D721Med (cell line): ENCODE measurements around the gene C1orf74.

Source experiments
- DNase-seq: peaks from one replicate; pipeline ENCODE4 v3.0.0; 2011; ENCODE audit warnings: low spot score; ENCODE audit not compliant: insufficient read length
- FAIRE-seq: peaks from 2 replicates; lab custom pipeline; 2011; peaks lifted over from hg19 to GRCh38; lab: Jason Lieb, UNC
- TF ChIP-seq, protein P1 (sequence below): IDR thresholded peaks from 2 replicates; pipeline ENCODE4 v1.5.1; 2012; ENCODE audit warnings: mild to moderate bottlenecking, control low read depth; ENCODE audit not compliant: insufficient read depth; ENCODE audit errors: missing control alignments

C1orf74 gene

GRCh38 chr1:209759829-209760359, 24.5 kb downstream of the C1orf74 start:
- DNase-seq (no peak), FAIRE-seq (no peak)
- TF ChIP-seq, protein P1, sequence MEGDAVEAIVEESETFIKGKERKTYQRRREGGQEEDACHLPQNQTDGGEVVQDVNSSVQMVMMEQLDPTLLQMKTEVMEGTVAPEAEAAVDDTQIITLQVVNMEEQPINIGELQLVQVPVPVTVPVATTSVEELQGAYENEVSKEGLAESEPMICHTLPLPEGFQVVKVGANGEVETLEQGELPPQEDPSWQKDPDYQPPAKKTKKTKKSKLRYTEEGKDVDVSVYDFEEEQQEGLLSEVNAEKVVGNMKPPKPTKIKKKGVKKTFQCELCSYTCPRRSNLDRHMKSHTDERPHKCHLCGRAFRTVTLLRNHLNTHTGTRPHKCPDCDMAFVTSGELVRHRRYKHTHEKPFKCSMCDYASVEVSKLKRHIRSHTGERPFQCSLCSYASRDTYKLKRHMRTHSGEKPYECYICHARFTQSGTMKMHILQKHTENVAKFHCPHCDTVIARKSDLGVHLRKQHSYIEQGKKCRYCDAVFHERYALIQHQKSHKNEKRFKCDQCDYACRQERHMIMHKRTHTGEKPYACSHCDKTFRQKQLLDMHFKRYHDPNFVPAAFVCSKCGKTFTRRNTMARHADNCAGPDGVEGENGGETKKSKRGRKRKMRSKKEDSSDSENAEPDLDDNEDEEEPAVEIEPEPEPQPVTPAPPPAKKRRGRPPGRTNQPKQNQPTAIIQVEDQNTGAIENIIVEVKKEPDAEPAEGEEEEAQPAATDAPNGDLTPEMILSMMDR: no peak

DNA sequence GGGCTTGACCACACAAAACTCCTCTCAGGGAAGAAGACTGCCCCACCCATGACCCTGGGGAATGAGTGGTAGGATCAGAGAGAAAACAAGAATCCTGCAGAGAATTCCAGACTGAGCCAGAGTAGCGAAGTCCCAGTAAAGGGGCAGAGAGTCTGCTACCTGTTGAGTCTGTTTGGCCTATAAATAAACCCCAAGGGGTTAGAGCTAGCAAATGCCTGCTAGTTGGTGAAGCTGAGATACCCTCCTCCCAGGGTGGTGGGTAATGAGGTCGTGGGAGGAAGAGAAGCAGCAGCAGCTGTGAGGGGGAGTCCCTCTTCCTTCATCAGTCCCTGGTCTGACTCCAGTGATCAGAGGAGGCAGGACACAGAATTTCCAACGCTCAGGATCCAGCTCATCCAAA, 26.0 kb downstream of the C1orf74 start:
- DNase-seq (no peak), FAIRE-seq (no peak)
- TF ChIP-seq, protein P1: no peak

GRCh38 chr1:209756615-209757445, 27.5 kb downstream of the C1orf74 start:
- DNase-seq: no peak
- TF ChIP-seq, protein P1: no peak
- no peak for FAIRE-seq

GRCh38 chr1:209755926-209756614, 28.3 kb downstream of the C1orf74 start, which contains the start of gene TRAF3IP3:
TRAF3IP3 (plus strand) TSS chr1:209756053; CDS start chr1:209760040, 3,987 bp downstream.
- DNase-seq (no peak), FAIRE-seq (no peak)
- TF ChIP-seq, protein P1: no peak

GRCh38 chr1:209755256-209755655, 29.1 kb downstream of the C1orf74 start:
- no peak for FAIRE-seq
- no peak for DNase-seq
- TF ChIP-seq, protein P1: no peak

GRCh38 chr1:209752890-209753289, 31.5 kb downstream of the C1orf74 start:
- no peak for FAIRE-seq
- no peak for DNase-seq

More at GRCh38 chr1:209752890-209753289, 31.5 kb downstream of the C1orf74 start:
- TF ChIP-seq, protein P1: no peak
